GM12891 (cell line): ENCODE results near the gene PANK1.

Experiments used
- POLR2A ChIP-seq: IDR thresholded peaks from 2 replicates; pipeline ENCODE4 v1.6.1; 2011; ENCODE audit warnings: low read depth, low read length, control low read depth
- POLR2AphosphoS5 ChIP-seq: IDR thresholded peaks from 2 replicates; pipeline ENCODE4 v1.6.1; 2011; ENCODE audit warnings: low read depth, low read length, control low read depth

- TF ChIP-seq POLR2A (no peak), POLR2AphosphoS5 (no peak)
These were observed 29.9 kb downstream of the PANK1 start for GRCh38 chr10:89615112-89615511.
